ENCODE results near the gene TLCD2. TPM values are rescaled to one million over a fixed set of nuclear protein-coding genes. Genes with fewer than 3 reads are reported as not detected.
A peak's percentile ranks its signal among the peaks of the same experiment; 100 is the strongest.

The TLCD2 gene
- total and polyA plus RNA-seq, 2 of the 13 experiments (the other 11 are each of a cell fraction or from before 2014, with no cell fraction given) = 0.90 to 1.1 TPM

DNA sequence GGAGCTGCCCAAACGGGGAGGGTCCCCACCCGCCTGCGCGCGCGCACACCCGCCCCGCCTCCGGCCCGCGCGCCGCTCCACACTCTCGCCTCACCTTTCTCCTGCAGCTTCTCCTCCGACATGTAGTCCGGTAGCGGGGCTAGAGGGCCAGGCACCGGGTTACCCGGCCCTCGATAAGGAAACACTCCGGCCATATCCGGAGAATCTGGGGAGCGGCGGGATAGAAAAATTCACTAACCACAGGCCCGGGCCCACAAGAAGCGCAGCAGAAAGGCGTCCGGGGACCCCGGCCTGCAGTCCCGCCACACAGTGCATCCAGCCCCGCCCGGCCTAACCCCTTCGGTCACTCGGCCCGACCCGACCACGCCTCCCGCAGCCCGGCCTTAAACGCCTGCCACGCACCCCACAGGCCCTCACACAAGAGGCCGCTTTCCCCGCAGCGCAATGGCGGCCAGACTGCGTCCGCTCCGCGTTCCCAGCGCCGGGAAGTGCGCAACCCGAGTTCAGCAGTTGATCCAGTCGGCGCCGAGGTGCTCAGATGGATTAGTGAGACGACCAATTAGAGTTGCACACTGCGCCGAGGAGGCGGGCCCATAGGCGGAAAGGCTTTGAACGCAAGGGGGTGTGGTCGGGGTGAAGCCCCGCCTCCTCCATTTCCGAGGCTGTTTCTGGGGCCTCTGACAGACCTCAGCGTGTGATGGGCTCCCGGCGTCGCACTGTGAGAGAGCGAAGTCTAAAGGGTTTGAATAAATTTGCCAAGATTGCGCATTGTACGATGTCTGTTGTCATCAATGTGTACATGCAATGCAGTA is 25.6 kb downstream of the TLCD2 start, which contains the start of gene PRPF8 (continued):
- TF ChIP-seq, protein P1, sequence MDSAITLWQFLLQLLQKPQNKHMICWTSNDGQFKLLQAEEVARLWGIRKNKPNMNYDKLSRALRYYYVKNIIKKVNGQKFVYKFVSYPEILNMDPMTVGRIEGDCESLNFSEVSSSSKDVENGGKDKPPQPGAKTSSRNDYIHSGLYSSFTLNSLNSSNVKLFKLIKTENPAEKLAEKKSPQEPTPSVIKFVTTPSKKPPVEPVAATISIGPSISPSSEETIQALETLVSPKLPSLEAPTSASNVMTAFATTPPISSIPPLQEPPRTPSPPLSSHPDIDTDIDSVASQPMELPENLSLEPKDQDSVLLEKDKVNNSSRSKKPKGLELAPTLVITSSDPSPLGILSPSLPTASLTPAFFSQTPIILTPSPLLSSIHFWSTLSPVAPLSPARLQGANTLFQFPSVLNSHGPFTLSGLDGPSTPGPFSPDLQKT (CRISPR knock-in tag; IDR thresholded peaks at IDR 0.05; ENCODE audit: borderline replicate concordance) = no peak
- no peak for TF ChIP-seq ZSCAN20 (CRISPR knock-in tag; IDR thresholded peaks at IDR 0.05; ENCODE audit: borderline replicate concordance)
- no peak for TF ChIP-seq JDP2 (CRISPR knock-in tag; IDR thresholded peaks at IDR 0.05; ENCODE audit: borderline replicate concordance)
- TF ChIP-seq BRD4 (CRISPR knock-in tag; IDR thresholded peaks at IDR 0.05) = 0 out of 2 replicates have a peak, but pooled peaks have one; percentile 57
- no peak; the same call in 1 of the 2 replicates for TF ChIP-seq RAD21 (CRISPR knock-in tag; IDR thresholded peaks at IDR 0.05)
- no peak for TF ChIP-seq TBX3 (IDR thresholded peaks at IDR 0.05; ENCODE audit: borderline replicate concordance)
- TF ChIP-seq, protein P2, sequence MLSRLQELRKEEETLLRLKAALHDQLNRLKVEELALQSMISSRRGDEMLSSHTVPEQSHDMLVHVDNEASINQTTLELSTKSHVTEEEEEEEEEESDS (CRISPR knock-in tag; IDR thresholded peaks at IDR 0.05; ENCODE audit: borderline replicate concordance) = 0 out of 2 replicates have a peak, but pooled peaks have one; percentile 61
- TF ChIP-seq, protein P3, sequence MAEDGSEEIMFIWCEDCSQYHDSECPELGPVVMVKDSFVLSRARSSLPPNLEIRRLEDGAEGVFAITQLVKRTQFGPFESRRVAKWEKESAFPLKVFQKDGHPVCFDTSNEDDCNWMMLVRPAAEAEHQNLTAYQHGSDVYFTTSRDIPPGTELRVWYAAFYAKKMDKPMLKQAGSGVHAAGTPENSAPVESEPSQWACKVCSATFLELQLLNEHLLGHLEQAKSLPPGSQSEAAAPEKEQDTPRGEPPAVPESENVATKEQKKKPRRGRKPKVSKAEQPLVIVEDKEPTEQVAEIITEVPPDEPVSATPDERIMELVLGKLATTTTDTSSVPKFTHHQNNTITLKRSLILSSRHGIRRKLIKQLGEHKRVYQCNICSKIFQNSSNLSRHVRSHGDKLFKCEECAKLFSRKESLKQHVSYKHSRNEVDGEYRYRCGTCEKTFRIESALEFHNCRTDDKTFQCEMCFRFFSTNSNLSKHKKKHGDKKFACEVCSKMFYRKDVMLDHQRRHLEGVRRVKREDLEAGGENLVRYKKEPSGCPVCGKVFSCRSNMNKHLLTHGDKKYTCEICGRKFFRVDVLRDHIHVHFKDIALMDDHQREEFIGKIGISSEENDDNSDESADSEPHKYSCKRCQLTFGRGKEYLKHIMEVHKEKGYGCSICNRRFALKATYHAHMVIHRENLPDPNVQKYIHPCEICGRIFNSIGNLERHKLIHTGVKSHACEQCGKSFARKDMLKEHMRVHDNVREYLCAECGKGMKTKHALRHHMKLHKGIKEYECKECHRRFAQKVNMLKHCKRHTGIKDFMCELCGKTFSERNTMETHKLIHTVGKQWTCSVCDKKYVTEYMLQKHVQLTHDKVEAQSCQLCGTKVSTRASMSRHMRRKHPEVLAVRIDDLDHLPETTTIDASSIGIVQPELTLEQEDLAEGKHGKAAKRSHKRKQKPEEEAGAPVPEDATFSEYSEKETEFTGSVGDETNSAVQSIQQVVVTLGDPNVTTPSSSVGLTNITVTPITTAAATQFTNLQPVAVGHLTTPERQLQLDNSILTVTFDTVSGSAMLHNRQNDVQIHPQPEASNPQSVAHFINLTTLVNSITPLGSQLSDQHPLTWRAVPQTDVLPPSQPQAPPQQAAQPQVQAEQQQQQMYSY (CRISPR knock-in tag; IDR thresholded peaks at IDR 0.05) = peak; percentile 94
- TF ChIP-seq SOX13 (IDR thresholded peaks at IDR 0.05) = no peak
- no peak for TF ChIP-seq SOX13 (CRISPR knock-in tag; conservative IDR thresholded peaks at IDR 0.05 in 1 of 2, IDR thresholded peaks at IDR 0.05 in 1 of 2)
- no peak for TF ChIP-seq SIN3B (IDR thresholded peaks at IDR 0.05; ENCODE audit: low read length)
- no peak for TF ChIP-seq TCF7 (IDR thresholded peaks at IDR 0.05; ENCODE audit: low read depth)
- no peak for TF ChIP-seq RBM22 (optimal IDR thresholded peaks at IDR 0.05; ENCODE audit: low read length)
- peak; percentile 62; the same call in 1 of the 2 replicates for TF ChIP-seq CEBPB (IDR thresholded peaks at IDR 0.05; ENCODE audit: borderline replicate concordance, low read depth, low read length)
- no peak for TF ChIP-seq JUNB (CRISPR knock-in tag; IDR thresholded peaks at IDR 0.05; ENCODE audit: borderline replicate concordance)
- TF ChIP-seq PAWR (CRISPR knock-in tag; IDR thresholded peaks at IDR 0.05; ENCODE audit: borderline replicate concordance) = no peak
- TF ChIP-seq NFE2 (CRISPR knock-in tag; IDR thresholded peaks at IDR 0.05) = no peak

Data from HepG2 (cell line).